IPS-NIHi7 (cell line): ENCODE data around the gene HOXC10.

Source experiments
- DNase-seq: peaks from one replicate; pipeline ENCODE4 v3.0.0; 2012; ENCODE audit warnings: mixed read lengths; ENCODE audit errors: extremely low spot score

HOXC10 gene

GRCh38 chr12:53965281-53966084, 19.5 kb upstream of the HOXC10 start:
- no peak for DNase-seq

- DNase-seq, result no peak
These were observed 18.9 kb upstream of the HOXC10 start for GRCh38 chr12:53966085-53966384.

- no peak for DNase-seq
These were observed 18.4 kb upstream of the HOXC10 start for GRCh38 chr12:53966385-53967133.

- DNase-seq, result no peak
These were observed 17.5 kb upstream of the HOXC10 start for GRCh38 chr12:53967421-53967925.

- DNase-seq, result no peak
These were observed 16.5 kb upstream of the HOXC10 start for GRCh38 chr12:53968214-53969127.

- no peak for DNase-seq
These were observed 15.2 kb upstream of the HOXC10 start for GRCh38 chr12:53969588-53970259.

GRCh38 chr12:53970451-53970850, 14.5 kb upstream of the HOXC10 start:
- no peak for DNase-seq

- DNase-seq, result no peak
These were observed 13.8 kb upstream of the HOXC10 start for GRCh38 chr12:53971129-53971528.

- DNase-seq, result no peak
These were observed 13.3 kb upstream of the HOXC10 start for GRCh38 chr12:53971686-53972085.

- no peak for DNase-seq
These were observed 12.7 kb upstream of the HOXC10 start for GRCh38 chr12:53972152-53972702.

GRCh38 chr12:53972722-53973235, 12.2 kb upstream of the HOXC10 start, which contains the start of gene HOXC11:
Gene HOXC11, plus strand, starts transcription at chr12:53973126. Its CDS starts 116 bp downstream, at chr12:53973242.
- no peak for DNase-seq

GRCh38 chr12:53973236-53974042, 11.5 kb upstream of the HOXC10 start:
- no peak for DNase-seq

- DNase-seq, result no peak
These were observed 10.6 kb upstream of the HOXC10 start, which contains the start of gene HOTAIR for GRCh38 chr12:53974084-53975063. Gene HOTAIR, minus strand, starts transcription at chr12:53974954.

- DNase-seq, result no peak
These were observed 9.9 kb upstream of the HOXC10 start for GRCh38 chr12:53975064-53975471.

- no peak for DNase-seq
These were observed 9.3 kb upstream of the HOXC10 start for GRCh38 chr12:53975479-53976152.

- no peak for DNase-seq
These were observed 8.6 kb upstream of the HOXC10 start for GRCh38 chr12:53976172-53976822.

- no peak for DNase-seq
These were observed 7.9 kb upstream of the HOXC10 start for GRCh38 chr12:53976823-53977595.
